ENCODE measurements around the gene DNAJC8.

DNA sequence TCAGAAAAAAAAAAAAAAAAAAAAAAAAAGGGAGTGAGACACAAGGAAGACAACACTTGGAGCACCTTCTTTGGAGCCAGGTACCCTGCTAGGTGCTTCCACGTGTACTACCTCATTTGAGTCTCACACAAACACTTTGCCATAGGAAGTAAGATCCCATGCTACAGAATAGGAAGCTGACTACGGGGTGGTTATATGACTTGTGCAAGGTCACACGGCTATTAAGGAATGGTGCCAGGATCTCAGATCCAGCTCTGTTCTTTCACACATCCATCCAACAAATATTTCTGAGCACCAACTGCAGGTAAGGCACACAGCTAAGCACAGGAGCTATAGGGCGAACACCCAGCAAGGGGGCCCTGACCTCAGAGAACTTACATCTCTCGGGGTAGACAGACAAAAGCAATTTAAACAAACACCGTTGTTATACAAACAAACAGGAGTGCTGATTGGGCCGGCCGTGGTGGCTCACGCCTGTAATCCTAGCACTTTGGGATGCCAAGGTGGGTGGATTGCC, 78.7 kb downstream of the DNAJC8 start:
- no peak for TF ChIP-seq POLR2A (IDR thresholded peaks at IDR 0.05)
- TF ChIP-seq, protein P1, sequence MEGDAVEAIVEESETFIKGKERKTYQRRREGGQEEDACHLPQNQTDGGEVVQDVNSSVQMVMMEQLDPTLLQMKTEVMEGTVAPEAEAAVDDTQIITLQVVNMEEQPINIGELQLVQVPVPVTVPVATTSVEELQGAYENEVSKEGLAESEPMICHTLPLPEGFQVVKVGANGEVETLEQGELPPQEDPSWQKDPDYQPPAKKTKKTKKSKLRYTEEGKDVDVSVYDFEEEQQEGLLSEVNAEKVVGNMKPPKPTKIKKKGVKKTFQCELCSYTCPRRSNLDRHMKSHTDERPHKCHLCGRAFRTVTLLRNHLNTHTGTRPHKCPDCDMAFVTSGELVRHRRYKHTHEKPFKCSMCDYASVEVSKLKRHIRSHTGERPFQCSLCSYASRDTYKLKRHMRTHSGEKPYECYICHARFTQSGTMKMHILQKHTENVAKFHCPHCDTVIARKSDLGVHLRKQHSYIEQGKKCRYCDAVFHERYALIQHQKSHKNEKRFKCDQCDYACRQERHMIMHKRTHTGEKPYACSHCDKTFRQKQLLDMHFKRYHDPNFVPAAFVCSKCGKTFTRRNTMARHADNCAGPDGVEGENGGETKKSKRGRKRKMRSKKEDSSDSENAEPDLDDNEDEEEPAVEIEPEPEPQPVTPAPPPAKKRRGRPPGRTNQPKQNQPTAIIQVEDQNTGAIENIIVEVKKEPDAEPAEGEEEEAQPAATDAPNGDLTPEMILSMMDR (IDR thresholded peaks at IDR 0.05): no peak

All from vagina (tissue), 2 donors.